ENCODE measurements around the gene ZNF559.
A peak's percentile ranks its signal among the peaks of the same experiment; 100 is the strongest.
"Not testable (repeated sequence)": the region's sequence is repeated elsewhere in the genome, so short reads cannot be mapped to it uniquely, and the experiment has no call there.

Gene ZNF559

GRCh38 chr19:9313756-9314155, 10.2 kb upstream of the ZNF559 start:
- FAIRE-seq (no peak), DNase-seq (ENCODE audit: insufficient read length, low spot score) (no peak)
- no peak for TF ChIP-seq TAF1 (IDR thresholded peaks at IDR 0.05; ENCODE audit: low read depth, low read length)
- TF ChIP-seq POLR2AphosphoS5 (IDR thresholded peaks at IDR 0.05; ENCODE audit: low read depth, low read length) = no peak
- no peak for TF ChIP-seq PAX5 (IDR thresholded peaks at IDR 0.05; ENCODE audit: insufficient read depth, low read length, severe bottlenecking)
- TF ChIP-seq POLR2A (IDR thresholded peaks at IDR 0.05; ENCODE audit: low read depth, low read length) = no peak
- TF ChIP-seq SPI1 (IDR thresholded peaks at IDR 0.05; ENCODE audit: low read depth, low read length) = no peak
- TF ChIP-seq POU2F2 (IDR thresholded peaks at IDR 0.05; ENCODE audit: low read depth, low read length) = no peak

GRCh38 chr19:9321338-9321737, 2.6 kb upstream of the ZNF559 start:
- FAIRE-seq (no peak), DNase-seq (ENCODE audit: insufficient read length, low spot score) (no peak)
- TF ChIP-seq TAF1 (IDR thresholded peaks at IDR 0.05; ENCODE audit: low read depth, low read length) (no peak), POLR2A (IDR thresholded peaks at IDR 0.05; ENCODE audit: low read depth, low read length) (no peak), PAX5 (IDR thresholded peaks at IDR 0.05; ENCODE audit: insufficient read depth, low read length, severe bottlenecking) (no peak), POU2F2 (IDR thresholded peaks at IDR 0.05; ENCODE audit: low read depth, low read length) (no peak), SPI1 (IDR thresholded peaks at IDR 0.05; ENCODE audit: low read depth, low read length) (no peak), POLR2AphosphoS5 (IDR thresholded peaks at IDR 0.05; ENCODE audit: low read depth, low read length) (no peak)

GRCh38 chr19:9321756-9322155, 2.2 kb upstream of the ZNF559 start:
- not testable (repeated sequence) for FAIRE-seq; DNase-seq (ENCODE audit: insufficient read length, low spot score)

- not testable (repeated sequence) for DNase-seq (ENCODE audit: insufficient read length, low spot score); FAIRE-seq
Observed at GRCh38 chr19:9322201-9322600, 1.8 kb upstream of the ZNF559 start.

- DNase-seq (ENCODE audit: insufficient read length, low spot score) = peak; percentile 30
- peak; percentile 83 for FAIRE-seq
- TF ChIP-seq POLR2AphosphoS5 (IDR thresholded peaks at IDR 0.05; ENCODE audit: low read depth, low read length) = no peak
- 0 out of 2 replicates have a peak, but pooled peaks have one; percentile 31 for TF ChIP-seq POU2F2 (IDR thresholded peaks at IDR 0.05; ENCODE audit: low read depth, low read length)
Observed at GRCh38 chr19:9323557-9323918, 441 bp upstream of the ZNF559 start.

GRCh38 chr19:9324584-9324962, 594 bp downstream of the ZNF559 start:
- FAIRE-seq = peak; percentile 54
- TF ChIP-seq TAF1 (IDR thresholded peaks at IDR 0.05; ENCODE audit: low read depth, low read length) (no peak), POLR2AphosphoS5 (IDR thresholded peaks at IDR 0.05; ENCODE audit: low read depth, low read length) (no peak), SPI1 (IDR thresholded peaks at IDR 0.05; ENCODE audit: low read depth, low read length) (no peak), PAX5 (IDR thresholded peaks at IDR 0.05; ENCODE audit: insufficient read depth, low read length, severe bottlenecking) (no peak), POLR2A (IDR thresholded peaks at IDR 0.05; ENCODE audit: low read depth, low read length) (no peak), POU2F2 (IDR thresholded peaks at IDR 0.05; ENCODE audit: low read depth, low read length) (no peak)
- no peak for DNase-seq (ENCODE audit: insufficient read length, low spot score)

- TF ChIP-seq POU2F2 (IDR thresholded peaks at IDR 0.05; ENCODE audit: low read depth, low read length) (no peak), PAX5 (IDR thresholded peaks at IDR 0.05; ENCODE audit: insufficient read depth, low read length, severe bottlenecking) (no peak), SPI1 (IDR thresholded peaks at IDR 0.05; ENCODE audit: low read depth, low read length) (no peak), TAF1 (IDR thresholded peaks at IDR 0.05; ENCODE audit: low read depth, low read length) (no peak), POLR2A (IDR thresholded peaks at IDR 0.05; ENCODE audit: low read depth, low read length) (no peak), POLR2AphosphoS5 (IDR thresholded peaks at IDR 0.05; ENCODE audit: low read depth, low read length) (no peak)
- FAIRE-seq (no peak), DNase-seq (ENCODE audit: insufficient read length, low spot score) (no peak)
Observed at GRCh38 chr19:9329999-9330398, 6.0 kb downstream of the ZNF559 start.

GRCh38 chr19:9342610-9343304, 18.8 kb downstream of the ZNF559 start:
- DNase-seq (ENCODE audit: insufficient read length, low spot score) (no peak), FAIRE-seq (no peak)
- TF ChIP-seq SPI1 (IDR thresholded peaks at IDR 0.05; ENCODE audit: low read depth, low read length) = no peak
- TF ChIP-seq PAX5 (IDR thresholded peaks at IDR 0.05; ENCODE audit: insufficient read depth, low read length, severe bottlenecking) = no peak
- TF ChIP-seq POU2F2 (IDR thresholded peaks at IDR 0.05; ENCODE audit: low read depth, low read length) = no peak
- TF ChIP-seq POLR2AphosphoS5 (IDR thresholded peaks at IDR 0.05; ENCODE audit: low read depth, low read length) = no peak

- TF ChIP-seq TAF1 (IDR thresholded peaks at IDR 0.05; ENCODE audit: low read depth, low read length) = no peak
- no peak for TF ChIP-seq SPI1 (IDR thresholded peaks at IDR 0.05; ENCODE audit: low read depth, low read length)
- no peak for TF ChIP-seq PAX5 (IDR thresholded peaks at IDR 0.05; ENCODE audit: insufficient read depth, low read length, severe bottlenecking)
- no peak for TF ChIP-seq POLR2AphosphoS5 (IDR thresholded peaks at IDR 0.05; ENCODE audit: low read depth, low read length)
- no peak for TF ChIP-seq POLR2A (IDR thresholded peaks at IDR 0.05; ENCODE audit: low read depth, low read length)
- TF ChIP-seq POU2F2 (IDR thresholded peaks at IDR 0.05; ENCODE audit: low read depth, low read length) = no peak
- FAIRE-seq = no peak
Observed at GRCh38 chr19:9345005-9345404, 21.0 kb downstream of the ZNF559 start.

GRCh38 chr19:9348253-9348652, 24.3 kb downstream of the ZNF559 start:
- TF ChIP-seq POLR2AphosphoS5 (IDR thresholded peaks at IDR 0.05; ENCODE audit: low read depth, low read length) (no peak), SPI1 (IDR thresholded peaks at IDR 0.05; ENCODE audit: low read depth, low read length) (no peak), PAX5 (IDR thresholded peaks at IDR 0.05; ENCODE audit: insufficient read depth, low read length, severe bottlenecking) (no peak), POLR2A (IDR thresholded peaks at IDR 0.05; ENCODE audit: low read depth, low read length) (no peak), TAF1 (IDR thresholded peaks at IDR 0.05; ENCODE audit: low read depth, low read length) (no peak), POU2F2 (IDR thresholded peaks at IDR 0.05; ENCODE audit: low read depth, low read length) (no peak)
- FAIRE-seq = no peak
- no peak for DNase-seq (ENCODE audit: insufficient read length, low spot score)

More at GRCh38 chr19:9345005-9345404, 21.0 kb downstream of the ZNF559 start:
- DNase-seq (ENCODE audit: insufficient read length, low spot score) = no peak

GRCh38 chr19:9348671-9349070, 24.7 kb downstream of the ZNF559 start:
- no peak for TF ChIP-seq POU2F2 (IDR thresholded peaks at IDR 0.05; ENCODE audit: low read depth, low read length)
- no peak for TF ChIP-seq POLR2AphosphoS5 (IDR thresholded peaks at IDR 0.05; ENCODE audit: low read depth, low read length)
- no peak for TF ChIP-seq SPI1 (IDR thresholded peaks at IDR 0.05; ENCODE audit: low read depth, low read length)
- no peak for TF ChIP-seq PAX5 (IDR thresholded peaks at IDR 0.05; ENCODE audit: insufficient read depth, low read length, severe bottlenecking)
- TF ChIP-seq TAF1 (IDR thresholded peaks at IDR 0.05; ENCODE audit: low read depth, low read length) = no peak
- TF ChIP-seq POLR2A (IDR thresholded peaks at IDR 0.05; ENCODE audit: low read depth, low read length) = no peak
- DNase-seq (ENCODE audit: insufficient read length, low spot score) = no peak
- FAIRE-seq = no peak

All from GM12891 (cell line).